Measurements from ENCODE around the gene PAWR.

PAWR gene, protein sequence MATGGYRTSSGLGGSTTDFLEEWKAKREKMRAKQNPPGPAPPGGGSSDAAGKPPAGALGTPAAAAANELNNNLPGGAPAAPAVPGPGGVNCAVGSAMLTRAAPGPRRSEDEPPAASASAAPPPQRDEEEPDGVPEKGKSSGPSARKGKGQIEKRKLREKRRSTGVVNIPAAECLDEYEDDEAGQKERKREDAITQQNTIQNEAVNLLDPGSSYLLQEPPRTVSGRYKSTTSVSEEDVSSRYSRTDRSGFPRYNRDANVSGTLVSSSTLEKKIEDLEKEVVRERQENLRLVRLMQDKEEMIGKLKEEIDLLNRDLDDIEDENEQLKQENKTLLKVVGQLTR

DNA sequence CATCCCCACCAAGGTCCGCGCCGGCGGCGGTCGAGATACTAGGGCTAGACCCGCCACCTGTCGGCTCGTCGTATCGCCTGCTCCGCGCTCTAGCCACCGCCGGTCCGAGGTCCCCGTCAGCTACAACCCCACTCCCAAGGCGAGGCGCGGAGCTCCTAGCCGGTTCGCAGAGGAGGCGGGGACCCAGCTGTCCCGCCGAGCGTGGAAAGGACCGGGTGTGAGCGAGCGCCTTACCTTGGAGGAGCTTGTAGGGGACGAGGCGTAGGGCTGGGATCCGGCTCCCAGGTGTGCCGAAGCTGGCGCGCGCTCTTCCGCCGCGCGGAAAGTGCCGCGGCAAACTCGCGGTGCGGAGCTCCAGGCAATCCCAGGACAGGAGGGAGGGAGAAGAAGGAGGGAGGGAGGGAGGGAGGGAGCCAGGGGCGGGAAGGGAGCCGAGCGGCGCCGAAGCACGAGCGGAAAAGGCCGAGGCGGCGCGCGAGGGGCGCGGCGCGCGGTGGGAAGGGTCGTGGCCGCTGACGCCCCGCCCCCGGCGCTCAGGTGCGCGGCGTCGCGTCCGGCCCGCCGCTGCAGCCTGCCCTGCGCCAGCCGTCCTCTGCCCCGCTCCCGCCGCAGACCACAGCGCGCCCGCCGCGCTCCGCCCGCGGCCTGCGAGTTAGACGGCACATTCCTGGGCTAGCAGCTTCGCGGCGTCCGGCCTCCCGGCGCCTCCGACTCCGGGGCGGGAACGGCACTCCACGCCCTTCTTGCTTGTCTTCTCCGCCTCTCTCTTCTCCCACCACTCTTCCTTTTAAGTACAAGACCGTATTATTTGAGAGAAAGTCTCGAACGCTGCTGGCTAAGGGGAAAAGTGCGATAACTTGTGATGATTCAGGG lies at the start of gene PAWR:
PAWR (minus strand) TSS at position 327 of the 873 bp plus-strand sequence. CDS start 720 bp downstream, outside the sequence.
- Histone ChIP-seq H3K27ac (ENCODE audit: low read length) (peak within 1 kb of the TSS; percentile 77), H3K27me3 (ENCODE audit: low read depth, low read length) (no peaks in the 10 kb centered on the region), H3K36me3 (ENCODE audit: control insufficient read depth in 1 of 2, insufficient read depth in 2 of 2, low read length in 2 of 2) (peaks cover 0 to 3% of the 10 kb centered on the region in 2 donors), H3K4me3 (ENCODE audit: low read depth in 1 of 2, low read length in 2 of 2) (peak within 1 kb of the TSS; percentile 79 to 95), H3K9me3 (ENCODE audit: control insufficient read depth in 1 of 2, low read length in 2 of 2) (no peaks in the 10 kb centered on the region), H3K4me1 (ENCODE audit: control insufficient read depth in 1 of 2, insufficient read depth in 2 of 2, low read length in 2 of 2) (peaks cover 0 to 6% of the 10 kb centered on the region in 2 donors)

DNA sequence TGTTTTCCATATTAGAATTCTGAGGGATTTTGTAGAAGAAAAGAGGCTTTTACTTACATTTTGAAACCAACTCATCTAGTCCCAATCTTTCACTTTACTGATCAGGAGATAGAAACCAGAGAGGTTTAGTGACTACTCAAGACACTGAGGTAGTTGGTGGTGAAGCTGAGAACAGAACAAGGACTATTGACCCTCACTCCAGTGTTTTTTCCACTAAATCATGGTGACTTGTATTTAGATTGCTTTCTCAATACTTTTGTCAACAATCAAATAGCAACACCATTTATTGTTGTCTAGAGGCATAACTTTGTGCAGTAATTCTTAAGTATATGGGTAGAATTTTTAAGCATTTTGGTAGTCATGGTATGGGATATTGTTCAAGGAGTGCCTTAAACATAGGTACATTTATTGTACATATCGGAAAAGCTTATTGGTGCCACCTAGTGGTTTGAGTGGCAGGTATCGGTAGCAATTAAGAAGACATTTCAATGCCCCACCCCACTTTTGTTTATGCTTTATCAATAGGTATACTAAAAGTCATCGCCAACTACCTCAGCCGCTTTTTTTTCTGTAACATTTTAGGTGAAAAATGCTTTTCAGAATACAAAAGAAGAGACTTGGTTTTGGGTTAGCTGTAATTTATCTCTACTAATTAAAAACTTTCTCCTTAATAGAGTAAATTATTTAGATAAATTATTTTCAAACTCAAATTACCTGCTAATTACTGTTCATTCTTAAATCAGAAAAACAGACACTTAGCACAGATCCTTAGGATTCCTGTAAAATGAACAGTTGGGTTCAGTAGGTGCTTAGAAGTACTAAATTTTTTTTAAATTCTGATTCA lies 47.3 kb upstream of the PAWR start:
- Histone ChIP-seq H3K4me3 (ENCODE audit: low read depth in 1 of 2, low read length in 2 of 2) (no peak overlapping the region), H3K4me1 (ENCODE audit: control insufficient read depth in 1 of 2, insufficient read depth in 2 of 2, low read length in 2 of 2) (no peaks in the 10 kb centered on the region), H3K27me3 (ENCODE audit: low read depth, low read length) (no peaks in the 10 kb centered on the region), H3K9me3 (ENCODE audit: control insufficient read depth in 1 of 2, low read length in 2 of 2) (no peaks in the 10 kb centered on the region), H3K36me3 (ENCODE audit: control insufficient read depth in 1 of 2, insufficient read depth in 2 of 2, low read length in 2 of 2) (no peaks in the 10 kb centered on the region), H3K27ac (ENCODE audit: low read length) (no peak overlapping the region)

DNA sequence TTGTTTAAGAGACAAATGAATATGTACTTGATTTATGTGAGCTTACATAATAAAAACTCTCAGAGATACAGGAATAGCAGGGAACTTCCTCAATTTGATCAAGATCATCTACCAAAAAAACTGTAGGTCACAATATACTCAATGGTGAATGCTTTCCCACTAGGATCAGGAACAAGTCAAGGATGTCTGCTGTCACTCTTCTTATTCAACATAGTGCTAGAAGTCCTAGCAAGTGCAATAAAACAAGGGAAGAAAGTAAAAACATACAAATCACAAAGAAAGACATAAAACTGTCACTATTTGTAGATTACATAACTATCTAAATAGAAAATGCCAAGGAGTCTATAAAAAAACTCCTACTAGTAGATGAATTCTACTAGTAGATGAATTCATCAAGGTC lies 41.9 kb upstream of the PAWR start:
- Histone ChIP-seq H3K27me3 (ENCODE audit: low read depth, low read length) (no peaks in the 10 kb centered on the region), H3K27ac (ENCODE audit: low read length) (no peak overlapping the region), H3K4me3 (ENCODE audit: low read depth in 1 of 2, low read length in 2 of 2) (no peak overlapping the region), H3K4me1 (ENCODE audit: control insufficient read depth in 1 of 2, insufficient read depth in 2 of 2, low read length in 2 of 2) (no peaks in the 10 kb centered on the region), H3K36me3 (ENCODE audit: control insufficient read depth in 1 of 2, insufficient read depth in 2 of 2, low read length in 2 of 2) (no peaks in the 10 kb centered on the region), H3K9me3 (ENCODE audit: control insufficient read depth in 1 of 2, low read length in 2 of 2) (no peaks in the 10 kb centered on the region)

DNA sequence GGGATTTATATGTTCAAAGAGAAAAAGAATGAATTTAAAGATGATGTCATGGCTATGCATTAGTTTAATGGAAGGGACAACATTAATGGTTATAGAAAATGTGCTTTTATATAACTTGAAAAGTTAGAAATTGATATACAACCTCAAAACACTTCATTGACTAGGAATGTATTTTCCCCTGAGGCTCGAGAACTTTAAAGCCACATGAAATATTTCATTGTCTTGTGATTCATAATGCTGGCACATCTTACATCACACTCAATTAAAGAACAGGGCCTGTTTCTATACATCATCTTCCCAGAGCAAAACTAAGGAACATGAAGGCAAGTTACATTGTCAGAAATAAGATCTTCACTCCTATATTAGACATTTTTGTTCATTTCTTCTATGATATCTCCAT lies 35.2 kb upstream of the PAWR start:
- Histone ChIP-seq H3K36me3 (ENCODE audit: control insufficient read depth in 1 of 2, insufficient read depth in 2 of 2, low read length in 2 of 2) (no peaks in the 10 kb centered on the region), H3K4me1 (ENCODE audit: control insufficient read depth in 1 of 2, insufficient read depth in 2 of 2, low read length in 2 of 2) (no peaks in the 10 kb centered on the region), H3K9me3 (ENCODE audit: control insufficient read depth in 1 of 2, low read length in 2 of 2) (no peaks in the 10 kb centered on the region), H3K4me3 (ENCODE audit: low read depth in 1 of 2, low read length in 2 of 2) (no peak overlapping the region), H3K27ac (ENCODE audit: low read length) (no peak overlapping the region), H3K27me3 (ENCODE audit: low read depth, low read length) (no peaks in the 10 kb centered on the region)

DNA sequence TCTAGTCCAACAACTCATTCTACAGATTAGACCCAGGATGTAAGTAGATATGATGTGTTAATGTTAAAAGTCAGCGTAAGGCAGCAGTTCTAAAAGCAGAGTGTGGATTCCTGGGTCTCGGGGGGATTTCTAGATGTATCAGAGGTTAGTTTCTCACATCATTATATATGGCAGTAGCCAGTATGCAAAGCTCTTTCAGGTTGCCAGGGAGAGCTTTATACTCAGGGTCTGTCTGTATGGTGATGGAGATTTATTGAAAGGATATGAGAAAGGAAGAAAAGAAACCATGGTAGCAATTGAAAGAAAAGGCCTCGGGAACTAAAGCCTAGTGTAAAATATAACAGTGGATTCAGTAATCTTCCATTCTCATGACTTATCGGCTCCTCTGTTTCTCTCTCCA lies 26.2 kb upstream of the PAWR start:
- H3K4me1 ChIP-seq (ENCODE audit: control insufficient read depth in 1 of 2, insufficient read depth in 2 of 2, low read length in 2 of 2), result no peaks in the 10 kb centered on the region
- no peak overlapping the region for H3K27ac ChIP-seq (ENCODE audit: low read length)
- H3K4me3 ChIP-seq (ENCODE audit: low read depth in 1 of 2, low read length in 2 of 2), result no peak overlapping the region
- H3K27me3 ChIP-seq (ENCODE audit: low read depth, low read length), result no peaks in the 10 kb centered on the region
- H3K9me3 ChIP-seq (ENCODE audit: control insufficient read depth in 1 of 2, low read length in 2 of 2), result no peaks in the 10 kb centered on the region
- H3K36me3 ChIP-seq (ENCODE audit: control insufficient read depth in 1 of 2, insufficient read depth in 2 of 2, low read length in 2 of 2), result no peaks in the 10 kb centered on the region

DNA sequence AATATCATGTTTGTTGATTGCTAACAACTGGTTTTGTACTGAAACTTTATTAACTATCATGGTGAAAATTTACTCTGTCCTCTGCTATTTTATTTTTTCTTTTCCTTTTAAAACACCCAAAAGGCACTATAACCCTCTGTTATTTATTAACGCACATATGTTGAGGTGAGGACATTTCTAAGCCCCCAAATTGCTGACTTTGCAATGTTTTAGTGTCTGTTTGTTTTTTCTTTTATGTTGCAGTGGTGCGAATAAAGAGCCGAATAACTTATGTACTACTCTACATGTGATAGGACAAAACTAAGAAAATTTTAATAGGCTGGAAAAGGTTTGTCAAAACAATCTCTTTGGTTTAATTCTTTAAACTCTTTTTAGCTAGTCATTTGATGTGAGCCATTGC lies 24.5 kb upstream of the PAWR start:
- Histone ChIP-seq H3K4me3 (ENCODE audit: low read depth in 1 of 2, low read length in 2 of 2) (no peak overlapping the region), H3K36me3 (ENCODE audit: control insufficient read depth in 1 of 2, insufficient read depth in 2 of 2, low read length in 2 of 2) (no peaks in the 10 kb centered on the region), H3K4me1 (ENCODE audit: control insufficient read depth in 1 of 2, insufficient read depth in 2 of 2, low read length in 2 of 2) (no peaks in the 10 kb centered on the region), H3K27ac (ENCODE audit: low read length) (no peak overlapping the region), H3K27me3 (ENCODE audit: low read depth, low read length) (no peaks in the 10 kb centered on the region), H3K9me3 (ENCODE audit: control insufficient read depth in 1 of 2, low read length in 2 of 2) (no peaks in the 10 kb centered on the region)

DNA sequence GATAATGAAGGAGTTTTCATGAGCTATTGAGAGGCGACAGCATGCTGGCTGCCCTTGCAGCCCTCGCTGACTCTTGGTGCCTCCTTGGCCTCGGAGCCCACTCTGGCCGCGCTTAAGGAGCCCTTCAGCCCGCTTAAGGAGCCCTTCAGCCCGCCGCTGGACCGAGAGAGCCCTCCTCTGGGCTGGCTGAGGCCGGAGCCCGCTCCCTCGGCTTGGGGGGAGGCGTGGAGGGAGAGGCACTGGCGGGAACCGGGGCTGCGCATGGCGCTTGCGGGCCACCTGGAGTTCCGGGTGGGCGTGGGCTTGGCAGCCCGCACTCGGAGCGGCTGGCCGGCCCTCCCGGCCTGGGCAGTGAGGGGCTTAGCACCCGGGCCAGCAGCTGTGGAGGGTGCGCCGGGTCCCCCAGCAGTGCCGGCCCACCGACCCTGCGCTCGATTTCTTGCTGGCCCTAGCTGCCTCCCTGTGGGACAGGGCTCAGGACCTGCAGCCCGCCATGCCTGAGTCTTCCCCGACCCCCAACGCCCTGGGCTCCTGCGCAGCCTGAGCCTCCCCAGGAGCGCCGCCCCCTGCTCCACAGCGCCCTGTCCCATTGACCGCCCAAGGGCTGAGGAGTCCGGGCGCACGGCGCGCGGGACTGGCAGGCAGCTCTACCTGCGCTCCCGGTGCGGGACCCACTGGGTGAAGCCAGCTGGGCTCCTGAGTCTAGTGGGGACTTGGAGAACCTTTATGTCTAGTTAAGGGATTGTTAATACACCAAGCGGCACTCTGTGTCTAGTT lies 20.1 kb upstream of the PAWR start:
- H3K27ac ChIP-seq (ENCODE audit: low read length), result no peak overlapping the region
- no peaks in the 10 kb centered on the region for H3K4me1 ChIP-seq (ENCODE audit: control insufficient read depth in 1 of 2, insufficient read depth in 2 of 2, low read length in 2 of 2)
- H3K9me3 ChIP-seq (ENCODE audit: control insufficient read depth in 1 of 2, low read length in 2 of 2), result no peaks in the 10 kb centered on the region
- H3K36me3 ChIP-seq (ENCODE audit: control insufficient read depth in 1 of 2, insufficient read depth in 2 of 2, low read length in 2 of 2), result no peaks in the 10 kb centered on the region
- peak overlapping the region in 1 of 2 donors; percentile 40 for H3K4me3 ChIP-seq (ENCODE audit: low read depth in 1 of 2, low read length in 2 of 2)
- no peaks in the 10 kb centered on the region for H3K27me3 ChIP-seq (ENCODE audit: low read depth, low read length)

DNA sequence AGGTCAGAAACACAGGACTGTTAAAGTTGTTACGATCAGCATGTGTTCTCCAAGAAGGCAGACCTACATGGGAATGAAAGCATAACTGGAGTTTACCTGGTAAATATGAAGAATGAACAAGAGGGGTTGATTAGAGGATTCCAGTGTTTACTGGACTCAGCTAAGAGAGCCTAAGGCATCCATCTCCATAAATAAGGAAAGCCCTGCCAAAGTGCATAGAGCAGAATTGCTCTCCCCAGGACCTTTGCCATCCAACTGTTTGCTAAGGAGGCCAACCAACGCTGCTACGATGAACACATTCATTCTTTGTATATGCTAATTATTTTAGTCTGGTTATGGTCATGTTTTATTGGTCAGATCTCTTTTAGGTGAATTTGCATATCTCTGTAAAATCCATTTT lies 17.1 kb upstream of the PAWR start:
- Histone ChIP-seq H3K4me3 (ENCODE audit: low read depth in 1 of 2, low read length in 2 of 2) (no peak overlapping the region), H3K27ac (ENCODE audit: low read length) (no peak overlapping the region), H3K9me3 (ENCODE audit: control insufficient read depth in 1 of 2, low read length in 2 of 2) (no peaks in the 10 kb centered on the region), H3K4me1 (ENCODE audit: control insufficient read depth in 1 of 2, insufficient read depth in 2 of 2, low read length in 2 of 2) (no peaks in the 10 kb centered on the region), H3K27me3 (ENCODE audit: low read depth, low read length) (no peaks in the 10 kb centered on the region), H3K36me3 (ENCODE audit: control insufficient read depth in 1 of 2, insufficient read depth in 2 of 2, low read length in 2 of 2) (no peaks in the 10 kb centered on the region)

DNA sequence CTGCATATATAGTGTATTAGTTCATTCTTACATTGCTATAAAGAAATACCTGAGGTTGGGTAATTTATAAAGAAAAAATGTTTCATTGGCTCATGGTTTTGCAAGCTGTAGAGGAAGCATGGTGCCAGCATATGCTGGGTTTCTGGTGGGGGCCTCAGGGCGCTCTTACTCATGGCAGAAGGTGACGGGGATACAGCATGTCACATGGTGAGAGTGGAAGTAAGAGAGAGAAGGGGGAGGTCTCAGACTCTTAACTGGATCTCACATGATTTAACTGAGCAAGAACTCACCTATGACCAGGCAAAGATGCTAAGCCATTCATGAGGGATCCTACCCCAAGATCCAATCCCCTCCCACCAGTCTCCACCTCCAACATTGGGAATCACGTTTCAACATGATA lies 15.9 kb upstream of the PAWR start:
- Histone ChIP-seq H3K4me1 (ENCODE audit: control insufficient read depth in 1 of 2, insufficient read depth in 2 of 2, low read length in 2 of 2) (no peaks in the 10 kb centered on the region), H3K9me3 (ENCODE audit: control insufficient read depth in 1 of 2, low read length in 2 of 2) (no peaks in the 10 kb centered on the region), H3K27me3 (ENCODE audit: low read depth, low read length) (no peaks in the 10 kb centered on the region), H3K27ac (ENCODE audit: low read length) (no peak overlapping the region), H3K4me3 (ENCODE audit: low read depth in 1 of 2, low read length in 2 of 2) (no peak overlapping the region), H3K36me3 (ENCODE audit: control insufficient read depth in 1 of 2, insufficient read depth in 2 of 2, low read length in 2 of 2) (no peaks in the 10 kb centered on the region)

DNA sequence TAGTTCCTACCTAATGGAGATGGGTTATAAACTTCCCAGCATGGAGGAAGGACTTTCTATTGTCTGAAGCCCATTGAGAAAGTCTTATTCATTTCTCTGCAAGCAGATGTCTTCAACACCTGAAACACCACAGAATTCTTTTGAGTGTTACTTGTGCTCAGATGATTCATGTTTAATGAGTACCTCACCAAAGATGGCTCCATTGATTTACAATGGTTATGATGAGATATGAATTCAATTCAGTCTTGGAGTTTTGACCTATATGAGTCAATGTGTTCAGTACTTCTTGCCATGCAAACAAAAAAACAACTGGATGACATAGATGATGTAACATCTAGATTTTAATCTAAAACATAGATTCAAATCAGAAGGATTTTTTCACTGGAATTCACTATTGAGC lies 15.4 kb upstream of the PAWR start:
- no peak overlapping the region for H3K27ac ChIP-seq (ENCODE audit: low read length)
- H3K4me3 ChIP-seq (ENCODE audit: low read depth in 1 of 2, low read length in 2 of 2), result no peak overlapping the region
- H3K4me1 ChIP-seq (ENCODE audit: control insufficient read depth in 1 of 2, insufficient read depth in 2 of 2, low read length in 2 of 2), result no peaks in the 10 kb centered on the region
- H3K36me3 ChIP-seq (ENCODE audit: control insufficient read depth in 1 of 2, insufficient read depth in 2 of 2, low read length in 2 of 2), result no peaks in the 10 kb centered on the region
- no peaks in the 10 kb centered on the region for H3K9me3 ChIP-seq (ENCODE audit: control insufficient read depth in 1 of 2, low read length in 2 of 2)
- H3K27me3 ChIP-seq (ENCODE audit: low read depth, low read length), result no peaks in the 10 kb centered on the region

Measured in muscle layer of duodenum (tissue), 2 donors.